GM18511 (cell line): ENCODE measurements around the gene ATP6V1F.

Experiments
- ATAC-seq: cut with Tn5 transposase; IDR thresholded peaks from one replicate; pipeline ENCODE4 v1.9.1; 2021; ENCODE audit warnings: mild to moderate bottlenecking, moderate library complexity; ENCODE audit not compliant: unreplicated experiment

The ATP6V1F gene

GRCh38 chr7:128862571-128863432 lies at the start of gene ATP6V1F:
ATP6V1F (plus strand) TSS chr7:128862856; CDS start chr7:128862905, 49 bp downstream.
- peak; percentile 89 for ATAC-seq

GRCh38 chr7:128814499-128814898 lies 48.2 kb upstream of the ATP6V1F start:
- ATAC-seq: no peak

GRCh38 chr7:128815289-128815942 lies 47.2 kb upstream of the ATP6V1F start:
- no peak for ATAC-seq

- no peak for ATAC-seq
Measured at GRCh38 chr7:128818694-128819093, 44.0 kb upstream of the ATP6V1F start.

- no peak for ATAC-seq
Measured at GRCh38 chr7:128821724-128822123, 40.9 kb upstream of the ATP6V1F start.

GRCh38 chr7:128826512-128826911 lies 36.1 kb upstream of the ATP6V1F start:
- ATAC-seq: no peak

GRCh38 chr7:128826916-128827247 lies 35.8 kb upstream of the ATP6V1F start:
- ATAC-seq: no peak

GRCh38 chr7:128827248-128827958 lies 35.3 kb upstream of the ATP6V1F start:
- no peak for ATAC-seq

GRCh38 chr7:128827971-128828711 lies 34.5 kb upstream of the ATP6V1F start:
- no peak for ATAC-seq

- ATAC-seq: no peak
Measured at GRCh38 chr7:128829391-128830166, 33.1 kb upstream of the ATP6V1F start.

GRCh38 chr7:128830231-128831177 lies 32.2 kb upstream of the ATP6V1F start, which contains the start of gene FLNC:
FLNC (plus strand) TSS chr7:128830406; CDS start chr7:128830638, 232 bp downstream.
- ATAC-seq: no peak

- no peak for ATAC-seq
Measured at GRCh38 chr7:128831178-128831993, 31.3 kb upstream of the ATP6V1F start.

GRCh38 chr7:128831994-128832879 lies 30.4 kb upstream of the ATP6V1F start:
- ATAC-seq: no peak

- ATAC-seq: no peak
Measured at GRCh38 chr7:128832880-128833147, 29.8 kb upstream of the ATP6V1F start.

GRCh38 chr7:128833148-128833945 lies 29.3 kb upstream of the ATP6V1F start:
- ATAC-seq: no peak

- no peak for ATAC-seq
Measured at GRCh38 chr7:128833946-128834325, 28.7 kb upstream of the ATP6V1F start.
